ENCODE data around the gene SYT8.

GRCh38 chr11:1785749-1786413 lies 48.9 kb upstream of the SYT8 start:
- TF ChIP-seq POLR2A (IDR thresholded peaks at IDR 0.05) (no peak), CTCF (IDR thresholded peaks at IDR 0.05 in 8 of 11, conservative IDR thresholded peaks at IDR 0.05 in 3 of 11) (no peak)
